Natural killer cell (primary cell): ENCODE data around the gene AMN. TPM values are rescaled to one million over a fixed set of nuclear protein-coding genes. Genes with fewer than 3 reads are reported as not detected.

ENCODE experiments used
- ATAC-seq, 3 donors: fragments of 150-1000 bp in 2 of 3; fragments of 200-7000 bp in 1 of 3; cut with Tn5 transposase; 1 replicate in 1 of 3; 2 replicates in 2 of 3; pipeline ENCODE4 v1.10.0; 2021; ENCODE audit warnings: mild to moderate bottlenecking in 2 of 3, moderate library complexity in 2 of 3
- DNase-seq, 2 donors: peaks; one replicate each; pipeline versions ENCODE4 v3.0.0 to v3.0.0-alpha.2; 2013 to 2021; ENCODE audit warnings: mixed read lengths in 1 of 2
- H3K27ac ChIP-seq: one replicate; pipeline ENCODE4 v1.5.1; 2013; ENCODE audit warnings: mild to moderate bottlenecking, low read length
- H3K27me3 ChIP-seq: one replicate; pipeline ENCODE4 v1.6.1; 2013; ENCODE audit warnings: low read length; ENCODE audit not compliant: control insufficient read depth, insufficient read depth
- H3K36me3 ChIP-seq: one replicate; pipeline ENCODE4 v1.6.1; 2013; ENCODE audit warnings: low read length; ENCODE audit not compliant: control insufficient read depth, insufficient read depth
- H3K4me1 ChIP-seq: one replicate; pipeline ENCODE4 v1.6.1; 2013; ENCODE audit warnings: low read length; ENCODE audit not compliant: control insufficient read depth, insufficient read depth
- H3K4me3 ChIP-seq: one replicate; pipeline ENCODE4 v1.5.1; 2013; ENCODE audit warnings: low read length
- H3K9me3 ChIP-seq: one replicate; pipeline ENCODE4 v1.6.1; 2013; ENCODE audit warnings: low read length; ENCODE audit not compliant: control insufficient read depth, insufficient read depth
- H3K27ac Mint-ChIP-seq, 2 donors: one replicate each; pipeline ENCODE4 v1.8.0; 2022; ENCODE audit warnings: mild to moderate bottlenecking in 2 of 2, mixed read lengths in 2 of 2, moderate library complexity in 1 of 2
- H3K27me3 Mint-ChIP-seq, 2 donors: one replicate each; pipeline ENCODE4 v1.8.0; 2022; ENCODE audit warnings: low read depth in 2 of 2, mixed read lengths in 2 of 2
- H3K36me3 Mint-ChIP-seq: one replicate; pipeline ENCODE4 v1.8.0; 2022; ENCODE audit warnings: mixed read lengths
- H3K4me1 Mint-ChIP-seq, 2 donors: one replicate each; pipeline ENCODE4 v1.8.0; 2022; ENCODE audit warnings: mixed read lengths in 2 of 2
- H3K4me3 Mint-ChIP-seq: one replicate; pipeline ENCODE4 v1.8.0; 2022; ENCODE audit warnings: mild to moderate bottlenecking, moderate library complexity, mixed read lengths
- H3K9me3 Mint-ChIP-seq, 2 donors: one replicate each; pipeline ENCODE4 v1.8.0; 2022; ENCODE audit warnings: mixed read lengths in 2 of 2
- CTCF ChIP-seq: fragments of 200-600 bp; IDR thresholded peaks from one replicate; pipeline ENCODE4 v1.8.0; 2022; ENCODE audit warnings: antibody characterized with exemption
- WGBS: methylation state at CpG from one replicate; pipeline ENCODE4 v1.1.7; 2013; ENCODE audit warnings: missing lambda C conversion rate; ENCODE audit not compliant: insufficient coverage; 5-methylcytosine and 5-hydroxymethylcytosine counted together
- intact Hi-C: fragments of 100-400 bp; cut with micrococcal nuclease; formaldehyde crosslinking; loops from one replicate; pipeline ENCODE4 v1.14.2; 2022
- total RNA-seq, 4 donors: library from RNA; stranded (reverse); fragments of 120-200 nt in 1 of 4; gene quantifications; one replicate each; pipeline versions ENCODE4 v1.2.3 to v1.2.4, GENCODE V29; 2013 to 2022

Gene AMN
- total RNA-seq, 3 donors from 2014 or later (not counting 1 experiment from before 2014, with no cell fraction given): 0.24 to 2.4 (median 2.0) TPM

GRCh38 chr14:102931580-102932285 lies 9.3 kb downstream of the AMN start:
- H3K27ac ChIP-seq: no peak overlapping the region
- peaks cover 31% of the 10 kb centered on the region for H3K4me1 ChIP-seq
- Mint-ChIP-seq H3K36me3 (no peaks in the 10 kb centered on the region), H3K4me1 (peaks cover 0 to 4% of the 10 kb centered on the region in 2 donors), H3K4me3 (no peak overlapping the region), H3K27me3 (peaks cover 0 to 6% of the 10 kb centered on the region in 2 donors), H3K27ac (no peak overlapping the region), H3K9me3 (no peaks in the 10 kb centered on the region)
- no peak for DNase-seq
- 88% methylated on average over 11 of the region's 12 CpGs for WGBS
- H3K4me3 ChIP-seq: no peak overlapping the region
- H3K36me3 ChIP-seq: no peaks in the 10 kb centered on the region
- intact Hi-C loops: no loop called here
- TF ChIP-seq CTCF: no peak
- no peaks in the 10 kb centered on the region for H3K9me3 ChIP-seq
- H3K27me3 ChIP-seq: peaks cover 24% of the 10 kb centered on the region
- no peak for ATAC-seq

- Mint-ChIP-seq H3K27me3 (peaks cover 0 to 6% of the 10 kb centered on the region in 2 donors), H3K9me3 (no peaks in the 10 kb centered on the region), H3K36me3 (no peaks in the 10 kb centered on the region), H3K27ac (no peak overlapping the region), H3K4me1 (peaks cover 0 to 4% of the 10 kb centered on the region in 2 donors), H3K4me3 (no peak overlapping the region)
- ATAC-seq (no peak), DNase-seq (no peak)
- Histone ChIP-seq H3K27me3 (peaks cover 22% of the 10 kb centered on the region), H3K4me3 (no peak overlapping the region), H3K4me1 (peaks cover 28% of the 10 kb centered on the region), H3K27ac (no peak overlapping the region), H3K36me3 (no peaks in the 10 kb centered on the region), H3K9me3 (no peaks in the 10 kb centered on the region)
- WGBS: 96% methylated on average over 17 of the region's 26 CpGs
- TF ChIP-seq CTCF: no peak
- intact Hi-C loops: no loop called here
These were observed 10.2 kb downstream of the AMN start for GRCh38 chr14:102932484-102933248.

GRCh38 chr14:102933618-102934231 lies 11.3 kb downstream of the AMN start:
- Histone ChIP-seq H3K4me3 (no peak overlapping the region), H3K27me3 (peaks cover 15% of the 10 kb centered on the region), H3K36me3 (no peaks in the 10 kb centered on the region), H3K27ac (no peak overlapping the region), H3K4me1 (peaks cover 18% of the 10 kb centered on the region), H3K9me3 (no peaks in the 10 kb centered on the region)
- no peaks in the 10 kb centered on the region for H3K4me1 Mint-ChIP-seq
- H3K36me3 Mint-ChIP-seq: no peaks in the 10 kb centered on the region
- H3K27ac Mint-ChIP-seq: no peak overlapping the region
- H3K9me3 Mint-ChIP-seq: no peaks in the 10 kb centered on the region
- DNase-seq (no peak), ATAC-seq (no peak)
- H3K27me3 Mint-ChIP-seq: peaks cover 0 to 6% of the 10 kb centered on the region in 2 donors
- intact Hi-C loops: no loop called here
- TF ChIP-seq CTCF: no peak
- WGBS: 94% methylated on average over 16 of the region's 20 CpGs
- no peak overlapping the region for H3K4me3 Mint-ChIP-seq
